Dermis microvascular lymphatic vessel endothelial cell (primary cell): ENCODE measurements around the gene PAQR4. TPM values are rescaled to one million over a fixed set of nuclear protein-coding genes. Genes with fewer than 3 reads are reported as not detected.

Experiments
- DNase-seq, 2 donors: peaks; one replicate each; pipeline versions ENCODE4 v3.0.0 to v3.0.0-alpha.2; 2010; ENCODE audit warnings: low read depth in 2 of 2
- total RNA-seq: library from RNA; depleted of rRNA; stranded (reverse); fragments of >200 nt; gene quantifications from 2 replicates; pipeline ENCODE4 v1.2.1, GENCODE V29; 2014

The PAQR4 gene
- total RNA-seq, 1 donor from 2014 or later, result 7.4 TPM

DNA sequence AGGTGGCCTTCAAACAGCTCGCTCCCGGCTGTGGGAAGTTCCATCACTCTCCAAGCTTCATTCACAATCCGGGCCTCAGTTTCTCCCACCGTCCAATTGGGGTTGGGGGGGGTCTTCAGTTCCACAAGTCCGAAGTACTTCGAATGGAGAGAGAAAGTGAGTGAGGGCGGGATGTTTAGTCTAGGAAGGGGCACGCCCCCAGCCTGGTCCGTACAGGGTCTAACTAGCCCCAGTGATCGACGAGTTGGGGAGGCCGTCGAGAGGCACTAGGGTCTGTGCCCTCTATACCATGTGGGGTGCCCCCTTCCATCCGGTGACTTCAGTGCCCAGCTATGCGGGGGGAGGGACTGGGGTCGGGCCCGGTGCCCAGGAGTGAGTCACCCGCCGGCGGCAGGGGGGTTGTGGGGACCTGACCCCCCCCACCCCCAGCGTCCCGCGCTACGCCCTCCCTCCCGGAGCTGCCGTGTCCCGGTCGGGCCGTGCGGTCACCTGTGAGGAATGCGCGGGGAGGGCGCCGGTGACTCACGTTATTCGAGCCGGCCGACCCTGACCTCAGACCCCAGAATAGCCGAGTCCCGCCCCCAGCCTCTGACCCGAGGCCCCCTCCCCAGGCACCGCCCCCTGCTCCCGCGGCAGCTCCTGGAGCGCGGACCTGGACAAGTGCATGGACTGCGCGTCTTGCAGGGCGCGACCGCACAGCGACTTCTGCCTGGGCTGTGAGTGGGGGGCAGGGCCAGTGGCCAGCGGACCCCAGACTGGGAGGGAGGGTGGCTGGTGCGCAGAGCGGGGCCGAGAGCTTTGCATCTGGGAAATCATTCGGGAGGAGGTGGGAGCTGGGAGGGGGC lies 51.7 kb downstream of the PAQR4 start:
- DNase-seq, result peak; percentile 40 to 92

GRCh38 chr16:3021449-3022207 lies 52.5 kb downstream of the PAQR4 start:
- DNase-seq, result peak in 1 of 2 donors; percentile 67

- peak; percentile 45 to 92 for DNase-seq
These were observed 53.1 kb downstream of the PAQR4 start for GRCh38 chr16:3022208-3022683.

DNA sequence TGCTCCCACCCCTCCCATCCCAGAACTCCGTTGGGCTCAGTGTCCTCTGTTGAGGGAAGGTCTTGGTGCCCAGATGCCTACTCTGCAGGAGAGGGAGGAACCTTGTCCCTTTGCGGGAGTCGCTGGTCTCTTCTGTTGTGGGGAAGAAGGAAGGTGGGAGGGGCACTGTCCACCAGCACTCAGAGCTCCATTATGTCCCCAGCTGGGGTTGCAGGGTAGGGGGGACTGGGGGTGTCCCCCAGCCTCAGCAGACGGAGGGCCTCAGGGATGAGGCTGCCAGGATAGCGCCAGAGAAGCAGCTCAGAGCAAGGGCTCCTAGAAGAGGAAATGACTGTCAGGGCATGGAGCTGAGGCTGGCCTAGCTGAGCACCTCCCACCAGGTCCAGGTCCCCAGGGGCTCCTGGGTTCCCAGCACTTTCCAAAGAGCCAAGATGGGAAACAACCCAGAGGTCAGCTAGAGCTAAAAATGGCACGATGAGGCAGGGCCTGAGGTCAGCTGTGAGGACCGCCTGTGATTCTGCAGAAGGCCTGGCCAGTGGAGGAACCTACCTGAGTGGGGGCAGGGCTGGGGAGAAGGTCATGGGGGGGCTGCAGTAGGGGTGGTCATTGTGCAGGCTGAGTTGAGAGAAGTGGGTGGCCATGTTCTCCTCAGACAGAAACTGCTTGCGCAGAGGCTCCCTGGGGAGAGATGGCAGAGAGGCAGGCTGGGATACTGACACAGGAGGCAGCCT lies 53.7 kb downstream of the PAQR4 start:
- peak in 1 of 2 donors; percentile 22 for DNase-seq

Other genes starting within 250 kb of the PAQR4 start
- gene PRSS27, start 249.1 kb upstream of the PAQR4 start, total RNA-seq, result 0.13 and 0.25 TPM in 2 replicates
- 23.0 and 48.4 TPM in 2 replicates for gene SRRM2, start 216.7 kb upstream of the PAQR4 start, total RNA-seq
- gene ELOB, start 192.1 kb upstream of the PAQR4 start, total RNA-seq, result 224 and 321 TPM in 2 replicates
- gene PRSS33, start 181.8 kb upstream of the PAQR4 start, total RNA-seq, result not detected in 2 replicates
- gene PRSS41, start 170.9 kb upstream of the PAQR4 start, total RNA-seq, result not detected in 2 replicates
- 0.89 and 1.8 TPM in 2 replicates for gene PRSS21, start 152.1 kb upstream of the PAQR4 start, total RNA-seq
- 0.13 TPM in 1 of 2 replicates, not detected in the other for gene ZG16B, start 139.0 kb upstream of the PAQR4 start, total RNA-seq
- not detected in 2 replicates for gene PRSS22, start 111.2 kb upstream of the PAQR4 start, total RNA-seq
- gene FLYWCH2, start 86.1 kb upstream of the PAQR4 start, total RNA-seq, result 31.5 and 33.1 TPM in 2 replicates
- 19.0 and 26.6 TPM in 2 replicates for gene FLYWCH1, start 57.4 kb upstream of the PAQR4 start, total RNA-seq
- gene KREMEN2, start 5.1 kb upstream of the PAQR4 start, total RNA-seq, result not detected in 2 replicates
- gene PKMYT1, start 11.1 kb downstream of the PAQR4 start, total RNA-seq, result 2.5 and 3.6 TPM in 2 replicates
- gene CLDN9, start 43.6 kb downstream of the PAQR4 start, total RNA-seq, result not detected in 2 replicates
- not detected in 2 replicates for gene CLDN6, start 48.8 kb downstream of the PAQR4 start, total RNA-seq
- 39.8 and 50.3 TPM in 2 replicates for gene TNFRSF12A, start 51.0 kb downstream of the PAQR4 start, total RNA-seq
- 3.1 and 4.4 TPM in 2 replicates for gene HCFC1R1, start 54.6 kb downstream of the PAQR4 start, total RNA-seq
- 22.2 and 24.3 TPM in 2 replicates for gene THOC6, start 54.7 kb downstream of the PAQR4 start, total RNA-seq
- gene BICDL2, start 67.6 kb downstream of the PAQR4 start, total RNA-seq, result not detected in 2 replicates
- under 0.01 and 0.13 TPM in 2 replicates for gene MMP25, start 77.2 kb downstream of the PAQR4 start, total RNA-seq
- gene IL32, start 96.3 kb downstream of the PAQR4 start, total RNA-seq, result 52.0 and 53.5 TPM in 2 replicates
- gene ZSCAN10, start 129.9 kb downstream of the PAQR4 start, total RNA-seq, result not detected in 2 replicates
- gene ZNF205, start 143.2 kb downstream of the PAQR4 start, total RNA-seq, result 14.9 and 17.2 TPM in 2 replicates
- 2.8 and 5.4 TPM in 2 replicates for gene ZNF213, start 165.7 kb downstream of the PAQR4 start, total RNA-seq
- gene OR1F1, start 218.9 kb downstream of the PAQR4 start, total RNA-seq, result not detected in 2 replicates